GM12878 (cell line): ENCODE measurements around the gene ARHGAP26.
"Not testable (repeated sequence)": the region's sequence is repeated elsewhere in the genome, so short reads cannot be mapped to it uniquely, and the experiment has no call there.

Source experiments
- PBX3 ChIP-seq: IDR thresholded peaks from 2 replicates; pipeline ENCODE4 v1.6.1; 2011; ENCODE audit warnings: mild to moderate bottlenecking, low read depth, low read length, moderate library complexity; ENCODE audit not compliant: insufficient replicate concordance
- STAT3 ChIP-seq: IDR thresholded peaks from 2 replicates; pipeline ENCODE4 v1.6.1; 2011; ENCODE audit warnings: low read depth, low read length, improper control_type of control experiment
- ZBTB40 ChIP-seq: fragments of 450-650 bp; IDR thresholded peaks from 2 replicates; pipeline ENCODE4 v1.6.1; 2016; ENCODE audit warnings: mild to moderate bottlenecking, moderate library complexity, borderline replicate concordance
- ZNF384 ChIP-seq: IDR thresholded peaks from 2 replicates; pipeline ENCODE4 v1.6.1; 2012; ENCODE audit warnings: low read depth, mild to moderate bottlenecking, low read length, improper control_type of control experiment, borderline replicate concordance
- TF ChIP-seq, protein P1 (sequence below), 3 experiments: IDR thresholded peaks in 2 of 3; conservative IDR thresholded peaks in 1 of 3; 2 replicates each; pipeline ENCODE4 v1.5.1; 2011; ENCODE audit warnings: low read depth in 3 of 3, low read length in 3 of 3, mild to moderate bottlenecking in 3 of 3, control low read depth in 2 of 3, moderate library complexity in 2 of 3, inconsistent platforms in 1 of 3, mixed read lengths in 1 of 3; ENCODE audit not compliant: control insufficient read depth in 2 of 3, insufficient read depth in 1 of 3; ENCODE audit errors: extremely low read depth in 1 of 3

GRCh38 chr5:143203301-143203956, 433.3 kb downstream of the ARHGAP26 start:
- TF ChIP-seq, protein P1, sequence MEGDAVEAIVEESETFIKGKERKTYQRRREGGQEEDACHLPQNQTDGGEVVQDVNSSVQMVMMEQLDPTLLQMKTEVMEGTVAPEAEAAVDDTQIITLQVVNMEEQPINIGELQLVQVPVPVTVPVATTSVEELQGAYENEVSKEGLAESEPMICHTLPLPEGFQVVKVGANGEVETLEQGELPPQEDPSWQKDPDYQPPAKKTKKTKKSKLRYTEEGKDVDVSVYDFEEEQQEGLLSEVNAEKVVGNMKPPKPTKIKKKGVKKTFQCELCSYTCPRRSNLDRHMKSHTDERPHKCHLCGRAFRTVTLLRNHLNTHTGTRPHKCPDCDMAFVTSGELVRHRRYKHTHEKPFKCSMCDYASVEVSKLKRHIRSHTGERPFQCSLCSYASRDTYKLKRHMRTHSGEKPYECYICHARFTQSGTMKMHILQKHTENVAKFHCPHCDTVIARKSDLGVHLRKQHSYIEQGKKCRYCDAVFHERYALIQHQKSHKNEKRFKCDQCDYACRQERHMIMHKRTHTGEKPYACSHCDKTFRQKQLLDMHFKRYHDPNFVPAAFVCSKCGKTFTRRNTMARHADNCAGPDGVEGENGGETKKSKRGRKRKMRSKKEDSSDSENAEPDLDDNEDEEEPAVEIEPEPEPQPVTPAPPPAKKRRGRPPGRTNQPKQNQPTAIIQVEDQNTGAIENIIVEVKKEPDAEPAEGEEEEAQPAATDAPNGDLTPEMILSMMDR (IDR thresholded peaks at IDR 0.05 in 2 of 3, conservative IDR thresholded peaks at IDR 0.05 in 1 of 3; ENCODE audit: control insufficient read depth in 2 of 3, extremely low read depth in 1 of 3, insufficient read depth in 1 of 3, low read depth in 3 of 3, low read length in 3 of 3) = not testable (repeated sequence)
- TF ChIP-seq STAT3, ZBTB40, PBX3, ZNF384: not testable (repeated sequence)
